CD8-positive, alpha-beta memory T cell (primary cell): ENCODE measurements around the gene QSOX1. TPM values are rescaled to one million over a fixed set of nuclear protein-coding genes. Genes with fewer than 3 reads are reported as not detected.
A peak's percentile ranks its signal among the peaks of the same experiment; 100 is the strongest.

ENCODE experiments used
- CTCF ChIA-PET: fragments of 350-600 bp; sonication (Branson Sonifier 250); formaldehyde crosslinking; loops from one replicate; lab custom pipeline; 2021; ENCODE audit warnings: antibody characterized with exemption; lab: Charles Lee
- POLR2A ChIA-PET: fragments of 350-600 bp; sonication (Branson Sonifier 250); formaldehyde crosslinking; loops from one replicate; lab custom pipeline; 2021; ENCODE audit warnings: antibody characterized with exemption; lab: Charles Lee
- DNase-seq, 5 donors: peaks; one replicate each; pipeline versions ENCODE4 v3.0.0 to v3.0.0-alpha.2; 2020 to 2022; ENCODE audit warnings: mixed read lengths in 1 of 5
- H3K27ac ChIP-seq: one replicate; pipeline ENCODE4 v1.7.0; 2013; ENCODE audit warnings: low read depth, mild to moderate bottlenecking, low read length, moderate library complexity
- H3K27me3 ChIP-seq: 2 replicates; pipeline ENCODE4 v1.7.0; 2013; ENCODE audit warnings: low read length, mild to moderate bottlenecking; ENCODE audit not compliant: insufficient read depth, poor library complexity, severe bottlenecking
- H3K36me3 ChIP-seq: 2 replicates; pipeline ENCODE4 v1.7.0; 2013; ENCODE audit warnings: mild to moderate bottlenecking, low read length, moderate library complexity; ENCODE audit not compliant: insufficient read depth
- H3K4me1 ChIP-seq: 2 replicates; pipeline ENCODE4 v1.7.0; 2013; ENCODE audit warnings: mild to moderate bottlenecking, low read length, moderate library complexity; ENCODE audit not compliant: insufficient read depth
- H3K4me3 ChIP-seq: 2 replicates; pipeline ENCODE4 v1.7.0; 2013; ENCODE audit warnings: mild to moderate bottlenecking, low read length
- H3K9me3 ChIP-seq: 2 replicates; pipeline ENCODE4 v1.7.0; 2013; ENCODE audit warnings: mild to moderate bottlenecking, low read length
- H3K27ac Mint-ChIP-seq, 8 donors: one replicate each; pipeline ENCODE4 v1.8.0; 2020 to 2021; ENCODE audit warnings: mixed read lengths in 8 of 8, mild to moderate bottlenecking in 6 of 8, inconsistent platforms in 3 of 8, moderate library complexity in 3 of 8
- H3K27me3 Mint-ChIP-seq, 2 donors: one replicate each; pipeline ENCODE4 v1.8.0; 2020 to 2021; ENCODE audit warnings: mixed read lengths in 2 of 2, mild to moderate bottlenecking in 1 of 2, moderate library complexity in 1 of 2
- H3K36me3 Mint-ChIP-seq, 3 donors: one replicate each; pipeline ENCODE4 v1.8.0; 2020 to 2021; ENCODE audit warnings: mixed read lengths in 3 of 3, inconsistent platforms in 1 of 3, mild to moderate bottlenecking in 1 of 3
- H3K4me1 Mint-ChIP-seq, 3 donors: one replicate each; pipeline ENCODE4 v1.8.0; 2020 to 2021; ENCODE audit warnings: mixed read lengths in 3 of 3, inconsistent platforms in 1 of 3, mild to moderate bottlenecking in 1 of 3
- H3K4me3 Mint-ChIP-seq, 7 donors: one replicate each; pipeline ENCODE4 v1.8.0; 2020 to 2021; ENCODE audit warnings: mixed read lengths in 7 of 7, mild to moderate bottlenecking in 6 of 7, moderate library complexity in 4 of 7, inconsistent platforms in 2 of 7
- H3K9me3 Mint-ChIP-seq, 5 donors: one replicate each; pipeline ENCODE4 v1.8.0; 2020 to 2022; ENCODE audit warnings: mixed read lengths in 5 of 5, mild to moderate bottlenecking in 3 of 5, moderate library complexity in 2 of 5, inconsistent platforms in 1 of 5
- polyA plus RNA-seq: library from polyadenylated mRNA; unstranded; fragments of 300-500 nt; fragmentation: Illumina TruSeq; gene quantifications from one replicate; pipeline ENCODE4 v1.2.3, GENCODE V29; 2021
- total RNA-seq, 2 experiments: library from RNA; stranded (reverse); gene quantifications; one replicate each; pipeline ENCODE4 v1.2.3, GENCODE V29; 2021

QSOX1 gene
- total and polyA plus RNA-seq, 3 experiments from 2014 or later, result 14.2 to 33.3 (median 32.9) TPM

- Histone ChIP-seq H3K27ac (no peak overlapping the region), H3K36me3 (peaks cover 5% of the 10 kb centered on the region), H3K27me3 (no peaks in the 10 kb centered on the region), H3K9me3 (no peaks in the 10 kb centered on the region), H3K4me3 (no peak overlapping the region), H3K4me1 (peaks cover 26% of the 10 kb centered on the region)
- H3K4me3 Mint-ChIP-seq, result no peak overlapping the region
- peaks cover 6 to 49% (median 6%) of the 10 kb centered on the region in 3 donors for H3K36me3 Mint-ChIP-seq
- no peak overlapping the region for H3K27ac Mint-ChIP-seq
- ChIA-PET CTCF (no interaction called here), POLR2A (no interaction called here)
- no peak for DNase-seq
- H3K9me3 Mint-ChIP-seq, result no peaks in the 10 kb centered on the region
- peaks cover 32 to 36% (median 35%) of the 10 kb centered on the region in 3 donors for H3K4me1 Mint-ChIP-seq
- H3K27me3 Mint-ChIP-seq, result no peaks in the 10 kb centered on the region
Measured at GRCh38 chr1:180194546-180195207, 40.0 kb downstream of the QSOX1 start.

- H3K36me3 Mint-ChIP-seq, result peaks cover 4 to 43% (median 4%) of the 10 kb centered on the region in 3 donors
- Histone ChIP-seq H3K9me3 (no peaks in the 10 kb centered on the region), H3K4me1 (peaks cover 19% of the 10 kb centered on the region), H3K36me3 (no peaks in the 10 kb centered on the region), H3K4me3 (no peak overlapping the region), H3K27me3 (no peaks in the 10 kb centered on the region), H3K27ac (no peak overlapping the region)
- POLR2A ChIA-PET, result no interaction called here
- no peaks in the 10 kb centered on the region for H3K27me3 Mint-ChIP-seq
- H3K4me1 Mint-ChIP-seq, result peaks cover 24 to 29% (median 27%) of the 10 kb centered on the region in 3 donors
- no peak overlapping the region for H3K4me3 Mint-ChIP-seq
- CTCF ChIA-PET, result no interaction called here
- H3K9me3 Mint-ChIP-seq, result no peaks in the 10 kb centered on the region
- H3K27ac Mint-ChIP-seq, result no peak overlapping the region
- DNase-seq, result no peak
Measured at GRCh38 chr1:180195401-180195800, 40.7 kb downstream of the QSOX1 start.

- H3K36me3 Mint-ChIP-seq, result peaks cover 4 to 39% (median 4%) of the 10 kb centered on the region in 3 donors
- POLR2A ChIA-PET, result no interaction called here
- DNase-seq, result no peak
- no peak overlapping the region for H3K4me3 Mint-ChIP-seq
- H3K27me3 Mint-ChIP-seq, result no peaks in the 10 kb centered on the region
- no peaks in the 10 kb centered on the region for H3K36me3 ChIP-seq
- no peaks in the 10 kb centered on the region for H3K9me3 ChIP-seq
- no peak overlapping the region for H3K27ac ChIP-seq
- no peak overlapping the region for H3K4me3 ChIP-seq
- CTCF ChIA-PET, result no interaction called here
- H3K4me1 ChIP-seq, result peaks cover 16% of the 10 kb centered on the region
- no peaks in the 10 kb centered on the region for H3K27me3 ChIP-seq
- no peaks in the 10 kb centered on the region for H3K9me3 Mint-ChIP-seq
- H3K27ac Mint-ChIP-seq, result no peak overlapping the region
- H3K4me1 Mint-ChIP-seq, result peaks cover 21 to 25% (median 24%) of the 10 kb centered on the region in 3 donors
Measured at GRCh38 chr1:180195916-180196315, 41.2 kb downstream of the QSOX1 start.

GRCh38 chr1:180196436-180197003, 41.9 kb downstream of the QSOX1 start:
- Mint-ChIP-seq H3K4me3 (no peak overlapping the region), H3K27ac (no peak overlapping the region), H3K9me3 (no peaks in the 10 kb centered on the region), H3K4me1 (peaks cover 15 to 19% (median 18%) of the 10 kb centered on the region in 3 donors), H3K36me3 (peaks cover 3 to 34% (median 4%) of the 10 kb centered on the region in 3 donors), H3K27me3 (no peaks in the 10 kb centered on the region)
- Histone ChIP-seq H3K36me3 (no peaks in the 10 kb centered on the region), H3K27me3 (no peaks in the 10 kb centered on the region), H3K9me3 (no peaks in the 10 kb centered on the region), H3K4me3 (no peak overlapping the region), H3K4me1 (peaks cover 12% of the 10 kb centered on the region), H3K27ac (no peak overlapping the region)
- DNase-seq, result no peak
- ChIA-PET POLR2A (no interaction called here), CTCF (interaction anchor here (1.0 kb wide), 1 partner anchor 17 kb away, joined by 3 read pairs; no protein-coding TSS in a partner anchor)

- H3K4me3 ChIP-seq, result no peak overlapping the region
- CTCF ChIA-PET, result interaction anchor here (1.0 kb wide), 1 partner anchor 18 kb away, joined by 3 read pairs; no protein-coding TSS in a partner anchor
- Mint-ChIP-seq H3K36me3 (peaks cover 3 to 29% (median 4%) of the 10 kb centered on the region in 3 donors), H3K9me3 (no peaks in the 10 kb centered on the region), H3K4me3 (peak overlapping the region in 1 of 7 donors; percentile 18), H3K4me1 (peaks cover 8 to 11% (median 11%) of the 10 kb centered on the region in 3 donors), H3K27me3 (no peaks in the 10 kb centered on the region), H3K27ac (peak overlapping the region in 3 of 8 donors; percentile 17 to 91 (median 29))
- H3K4me1 ChIP-seq, result peaks cover 5% of the 10 kb centered on the region
- H3K27me3 ChIP-seq, result no peaks in the 10 kb centered on the region
- H3K9me3 ChIP-seq, result no peaks in the 10 kb centered on the region
- H3K27ac ChIP-seq, result no peak overlapping the region
- no peaks in the 10 kb centered on the region for H3K36me3 ChIP-seq
- DNase-seq, result no peak
- POLR2A ChIA-PET, result no interaction called here
Measured at GRCh38 chr1:180197231-180197630, 42.6 kb downstream of the QSOX1 start.

- no peak overlapping the region for H3K27ac ChIP-seq
- DNase-seq, result peak in 1 of 5 donors; percentile 8
- Mint-ChIP-seq H3K27me3 (no peaks in the 10 kb centered on the region), H3K36me3 (peaks cover 0 to 23% (median 3%) of the 10 kb centered on the region in 3 donors), H3K9me3 (no peaks in the 10 kb centered on the region), H3K27ac (no peak overlapping the region), H3K4me1 (peaks cover 0 to 2% (median 1%) of the 10 kb centered on the region in 3 donors), H3K4me3 (no peak overlapping the region)
- H3K36me3 ChIP-seq, result no peaks in the 10 kb centered on the region
- H3K27me3 ChIP-seq, result no peaks in the 10 kb centered on the region
- ChIA-PET CTCF (no interaction called here), POLR2A (no interaction called here)
- H3K4me1 ChIP-seq, result no peaks in the 10 kb centered on the region
- no peak overlapping the region for H3K4me3 ChIP-seq
- no peaks in the 10 kb centered on the region for H3K9me3 ChIP-seq
Measured at GRCh38 chr1:180198196-180198595, 43.5 kb downstream of the QSOX1 start.

GRCh38 chr1:180198611-180199010, 43.9 kb downstream of the QSOX1 start:
- Mint-ChIP-seq H3K4me1 (no peaks in the 10 kb centered on the region), H3K9me3 (no peaks in the 10 kb centered on the region), H3K27ac (no peak overlapping the region), H3K4me3 (no peak overlapping the region), H3K36me3 (peaks cover 0 to 22% (median 3%) of the 10 kb centered on the region in 3 donors), H3K27me3 (no peaks in the 10 kb centered on the region)
- CTCF ChIA-PET, result no interaction called here
- DNase-seq, result peak in 1 of 5 donors; percentile 9
- Histone ChIP-seq H3K9me3 (no peaks in the 10 kb centered on the region), H3K4me3 (no peak overlapping the region), H3K27ac (no peak overlapping the region), H3K27me3 (no peaks in the 10 kb centered on the region), H3K36me3 (no peaks in the 10 kb centered on the region), H3K4me1 (no peaks in the 10 kb centered on the region)
- POLR2A ChIA-PET, result no interaction called here

- H3K36me3 Mint-ChIP-seq, result peaks cover 0 to 21% (median 3%) of the 10 kb centered on the region in 3 donors
- H3K4me1 ChIP-seq, result no peaks in the 10 kb centered on the region
- H3K27ac Mint-ChIP-seq, result peak overlapping the region in 1 of 8 donors; percentile 75
- H3K9me3 ChIP-seq, result no peaks in the 10 kb centered on the region
- POLR2A ChIA-PET, result no interaction called here
- H3K27ac ChIP-seq, result no peak overlapping the region
- DNase-seq, result no peak
- no peaks in the 10 kb centered on the region for H3K36me3 ChIP-seq
- H3K4me3 ChIP-seq, result no peak overlapping the region
- no peaks in the 10 kb centered on the region for H3K9me3 Mint-ChIP-seq
- CTCF ChIA-PET, result no interaction called here
- no peaks in the 10 kb centered on the region for H3K27me3 Mint-ChIP-seq
- H3K4me3 Mint-ChIP-seq, result no peak overlapping the region
- no peaks in the 10 kb centered on the region for H3K27me3 ChIP-seq
- no peaks in the 10 kb centered on the region for H3K4me1 Mint-ChIP-seq
Measured at GRCh38 chr1:180199018-180199417, 44.3 kb downstream of the QSOX1 start.
